ENCODE data around the gene DTNB.

DTNB gene

DNA sequence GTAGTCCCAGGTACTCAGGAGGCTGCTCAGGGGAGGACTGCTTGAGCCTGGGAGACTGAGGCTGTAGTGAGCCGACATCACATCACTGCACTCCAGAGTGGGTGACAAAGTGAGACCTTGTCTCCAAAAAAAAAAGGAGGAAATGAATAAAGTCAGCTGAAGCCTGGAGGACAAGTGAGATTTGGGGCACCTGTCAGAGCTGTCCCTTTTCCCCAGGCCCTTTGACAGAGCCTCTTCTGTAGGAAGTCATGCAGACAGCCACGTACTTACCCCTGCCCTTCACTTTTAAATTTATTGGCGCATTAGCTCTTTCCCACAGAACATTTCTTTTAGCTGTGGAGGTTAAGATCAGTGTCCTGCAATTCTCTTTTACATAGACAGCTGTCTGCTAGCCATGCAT, 180.7 kb downstream of the DTNB start:
- no peak for DNase-seq

DNA sequence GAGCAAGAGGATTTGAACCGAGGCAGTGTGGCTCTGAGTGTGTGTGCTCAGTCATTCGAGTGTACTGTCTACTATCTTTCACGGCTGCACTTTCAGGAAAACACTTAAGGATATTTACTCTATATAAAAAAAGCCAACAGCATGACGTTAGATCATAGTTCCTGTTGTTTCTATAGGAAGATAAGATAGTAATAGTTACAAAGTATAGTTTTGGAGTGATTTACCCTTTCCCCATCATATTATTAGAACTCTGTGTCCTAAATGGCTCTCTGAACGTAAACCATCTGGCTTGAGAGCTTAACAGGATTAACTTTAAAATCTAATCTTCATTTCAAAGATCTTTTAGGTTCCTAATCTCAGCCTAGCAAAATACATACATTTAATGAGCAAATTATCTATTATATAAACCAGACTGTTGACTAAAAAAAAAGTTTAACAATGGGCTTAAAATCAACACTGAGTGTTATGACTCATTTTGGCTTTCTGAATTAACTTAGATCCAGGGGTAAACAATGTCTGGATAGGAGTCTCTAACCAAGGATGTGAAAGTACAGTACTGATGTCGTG, 181.3 kb downstream of the DTNB start:
- DNase-seq = no peak

DNA sequence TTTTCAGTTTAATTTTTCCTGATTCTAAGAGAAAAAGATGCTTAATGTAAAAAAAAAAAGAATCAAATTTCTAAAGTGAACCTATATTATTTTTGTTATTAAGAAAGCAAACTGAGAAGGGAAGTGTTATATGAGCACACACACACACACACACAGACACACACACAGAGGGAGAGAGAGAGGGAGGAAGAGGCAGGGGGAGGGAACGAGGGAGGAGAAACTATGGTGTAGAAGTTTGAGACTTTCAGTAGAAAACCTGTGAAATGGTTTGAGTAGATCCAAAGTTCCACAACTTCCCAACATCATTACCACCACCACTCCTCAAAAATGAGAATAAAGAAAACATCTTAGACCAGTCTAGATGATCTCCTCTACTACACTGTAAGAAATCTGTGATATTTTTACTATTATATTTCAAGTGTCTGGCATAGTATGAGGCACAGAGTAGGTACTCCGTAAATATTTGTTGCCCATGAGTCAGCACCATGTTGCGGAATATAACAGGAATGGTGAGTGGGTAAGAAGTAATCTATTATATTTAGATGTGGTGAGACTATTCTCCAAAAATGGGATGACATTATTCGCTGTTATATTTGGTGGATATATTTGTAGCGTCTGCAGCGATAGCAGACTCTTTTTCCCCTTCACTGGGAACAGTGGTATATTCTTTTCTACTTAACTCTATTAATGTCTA, 182.2 kb downstream of the DTNB start:
- no peak for DNase-seq

DNA sequence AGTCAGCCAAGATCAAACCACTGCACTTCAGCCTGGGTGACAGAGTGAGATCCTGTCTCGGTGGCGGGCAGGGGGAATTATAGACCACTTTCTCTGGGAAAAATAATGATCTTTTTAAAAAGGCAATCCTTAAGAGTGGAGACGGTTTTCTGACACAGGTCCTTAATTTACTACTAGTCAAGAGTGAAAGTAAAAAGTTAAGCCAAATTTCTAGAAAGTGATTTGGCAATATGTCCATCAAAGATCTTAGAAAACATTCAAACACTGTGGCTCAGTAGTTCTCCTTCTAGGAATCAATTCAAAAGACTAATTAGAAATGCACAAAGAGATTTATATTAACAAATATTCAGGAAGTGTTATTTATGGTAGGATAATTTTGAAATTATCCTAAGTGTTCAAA, 183.2 kb downstream of the DTNB start:
- DNase-seq = no peak

DNA sequence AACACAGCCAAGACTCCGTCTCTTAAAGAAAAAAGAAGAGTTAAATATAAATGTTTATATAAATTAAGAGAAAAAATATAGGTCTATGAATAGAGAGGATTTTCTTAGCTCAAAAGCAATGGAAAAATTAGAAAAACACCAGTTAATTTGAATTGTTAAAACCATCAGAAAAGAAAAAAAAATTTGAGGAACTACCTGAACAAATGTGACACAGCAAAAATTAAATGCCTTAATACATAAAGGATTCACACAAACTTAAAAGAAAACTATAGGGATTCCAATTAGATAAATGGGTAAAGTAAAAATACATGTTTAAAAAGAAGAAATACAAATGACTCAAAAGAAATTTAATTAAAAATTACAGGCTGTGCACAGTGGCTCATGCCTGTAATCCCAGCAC, 183.7 kb downstream of the DTNB start:
- DNase-seq = no peak

DNA sequence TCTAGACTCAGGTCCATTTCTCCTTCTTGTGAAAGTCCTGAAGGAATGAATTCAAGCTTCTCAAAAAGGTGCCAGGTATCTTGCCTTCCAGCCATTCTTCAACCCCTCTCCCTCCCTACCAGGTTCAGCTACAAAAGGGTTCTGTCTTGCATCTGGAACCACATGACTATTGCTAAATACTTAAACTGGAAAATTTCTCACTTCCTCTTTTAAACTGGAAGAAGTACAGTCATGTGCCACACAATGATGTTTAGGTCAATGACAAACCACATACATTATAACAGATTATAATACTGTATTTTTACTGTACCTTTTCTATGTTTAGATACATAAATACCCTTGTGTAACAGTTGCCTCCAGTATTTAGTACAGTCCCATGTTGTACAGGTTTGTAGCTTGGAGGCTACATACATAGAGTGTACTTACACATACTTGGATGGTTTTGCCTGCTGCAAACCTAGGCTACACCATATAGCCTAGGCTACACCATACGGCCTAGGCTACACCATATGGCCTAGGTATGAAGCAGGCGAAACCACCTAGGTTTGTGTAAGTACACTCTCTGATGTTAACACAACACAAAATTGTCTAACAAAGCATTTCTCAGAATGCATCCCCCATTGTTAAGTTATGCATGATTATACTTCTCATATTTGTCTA, 189.6 kb downstream of the DTNB start:
- no peak for DNase-seq

DNA sequence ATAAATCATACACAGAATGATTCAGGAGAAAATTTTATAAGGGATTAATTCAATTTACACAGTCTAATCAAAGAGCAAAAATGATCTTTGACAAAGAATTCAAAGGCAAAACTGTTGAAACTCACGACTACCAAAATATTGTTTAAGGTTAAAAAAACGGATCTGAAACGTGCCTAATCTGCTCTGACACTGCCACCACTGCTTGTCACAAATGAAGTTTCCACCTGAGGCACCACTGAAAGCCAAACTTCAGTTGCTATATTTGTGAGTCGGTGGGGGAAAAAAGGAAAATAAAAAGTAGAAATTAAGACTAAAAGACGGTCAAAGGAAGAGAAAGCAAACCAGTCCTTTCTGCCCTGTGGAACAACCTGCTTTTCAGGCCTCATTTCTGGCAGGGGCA, 191.0 kb downstream of the DTNB start:
- DNase-seq = no peak

DNA sequence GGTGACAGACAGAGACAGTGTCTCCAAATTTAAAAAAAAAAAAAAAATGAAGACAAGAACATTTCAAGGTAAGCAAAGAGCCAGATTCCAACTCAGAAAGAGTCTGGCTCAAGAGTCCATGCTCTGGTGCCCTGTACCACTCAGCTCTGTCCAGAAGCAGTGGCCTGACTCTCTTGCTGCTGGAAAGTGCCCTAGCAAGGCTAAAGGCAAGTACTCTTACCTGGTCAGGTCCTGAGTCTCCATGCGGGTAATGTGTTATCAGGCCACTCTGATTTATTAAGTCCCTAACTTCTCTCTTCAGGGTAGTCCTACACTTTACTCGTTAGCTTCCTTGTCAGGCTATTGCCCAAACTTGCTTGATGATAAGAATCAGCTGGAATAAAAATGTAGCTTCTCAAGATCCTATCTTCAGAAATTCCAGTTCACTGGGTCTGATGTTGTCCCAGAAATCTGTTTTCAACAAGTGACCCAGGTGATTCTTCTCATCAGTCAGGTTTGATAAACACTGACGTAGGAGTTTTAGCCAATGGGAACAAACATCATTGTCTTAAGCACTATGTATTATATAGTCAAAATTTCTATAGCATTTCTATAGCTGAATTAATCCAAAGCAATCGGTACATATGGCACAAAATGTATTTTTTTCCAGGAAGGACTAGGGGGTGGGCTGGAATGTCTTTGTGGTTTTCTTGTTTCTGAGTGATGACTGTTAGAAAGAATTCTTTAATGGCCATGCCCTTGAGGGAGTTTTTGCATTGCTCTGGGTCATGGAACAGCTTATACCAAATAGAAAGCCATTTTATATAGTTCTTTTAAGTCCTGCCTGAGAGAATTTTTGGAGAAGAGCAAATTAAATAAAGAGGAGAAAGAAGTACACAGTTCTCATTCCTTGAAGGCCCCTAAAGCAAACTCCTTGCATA, 191.7 kb downstream of the DTNB start:
- no peak for DNase-seq

DNA sequence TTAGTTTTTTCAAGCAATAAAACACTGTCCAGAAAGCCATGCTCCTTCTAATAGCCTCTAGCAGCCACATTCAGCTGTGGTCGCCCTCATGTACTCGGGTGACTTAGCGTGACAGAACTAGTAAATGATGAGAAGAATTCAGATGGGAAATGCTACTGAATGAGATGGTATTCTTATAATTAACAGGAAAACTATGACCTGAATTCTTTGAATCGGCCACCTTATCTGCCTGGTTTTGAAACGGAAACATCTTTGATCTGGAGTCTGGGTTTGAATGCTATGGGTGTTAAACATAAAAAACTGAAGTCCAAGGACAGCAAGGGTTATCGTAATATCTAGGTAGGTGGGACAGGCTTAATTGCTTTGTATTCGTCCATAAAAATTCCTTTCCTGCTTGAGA, 192.8 kb downstream of the DTNB start:
- DNase-seq = no peak

DNA sequence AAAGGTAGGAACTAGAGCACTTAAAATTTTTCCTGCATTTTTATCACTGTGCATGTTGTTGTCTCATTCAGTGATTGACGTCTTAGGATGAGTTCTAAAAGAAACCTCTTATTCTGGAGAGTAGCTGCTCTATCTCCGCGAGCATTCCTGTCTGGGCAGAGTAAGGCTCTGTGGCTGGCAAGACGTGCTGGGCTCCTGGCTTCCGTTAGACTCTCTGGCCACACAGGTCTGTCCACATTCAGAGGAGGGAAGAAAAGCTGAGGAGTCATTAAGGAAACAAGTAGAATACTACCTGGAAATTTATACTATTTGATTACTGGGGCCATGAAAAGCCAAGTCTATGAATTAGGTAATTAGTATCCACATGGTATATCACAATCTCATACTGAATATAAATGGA, 193.6 kb downstream of the DTNB start:
- DNase-seq = no peak

DNA sequence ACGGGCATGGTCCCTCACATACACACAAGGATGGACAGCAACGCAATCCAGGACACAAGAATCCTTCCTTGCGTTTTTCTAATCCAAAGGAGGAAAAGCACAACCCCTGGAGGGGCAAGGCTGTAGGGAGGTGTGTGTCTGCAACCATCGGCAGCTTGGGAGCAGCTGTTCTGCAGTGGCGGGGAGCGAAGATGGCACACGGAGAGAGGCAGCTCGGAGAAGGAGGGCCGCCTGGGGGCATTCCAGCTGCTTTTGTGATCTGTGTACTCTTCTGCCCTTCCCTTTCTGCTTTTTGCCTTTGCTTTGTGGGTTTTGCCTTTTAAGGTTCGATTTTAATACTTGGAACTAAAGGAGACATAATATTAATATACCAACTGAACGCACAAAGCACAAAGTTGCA, 194.6 kb downstream of the DTNB start:
- no peak for DNase-seq

DNA sequence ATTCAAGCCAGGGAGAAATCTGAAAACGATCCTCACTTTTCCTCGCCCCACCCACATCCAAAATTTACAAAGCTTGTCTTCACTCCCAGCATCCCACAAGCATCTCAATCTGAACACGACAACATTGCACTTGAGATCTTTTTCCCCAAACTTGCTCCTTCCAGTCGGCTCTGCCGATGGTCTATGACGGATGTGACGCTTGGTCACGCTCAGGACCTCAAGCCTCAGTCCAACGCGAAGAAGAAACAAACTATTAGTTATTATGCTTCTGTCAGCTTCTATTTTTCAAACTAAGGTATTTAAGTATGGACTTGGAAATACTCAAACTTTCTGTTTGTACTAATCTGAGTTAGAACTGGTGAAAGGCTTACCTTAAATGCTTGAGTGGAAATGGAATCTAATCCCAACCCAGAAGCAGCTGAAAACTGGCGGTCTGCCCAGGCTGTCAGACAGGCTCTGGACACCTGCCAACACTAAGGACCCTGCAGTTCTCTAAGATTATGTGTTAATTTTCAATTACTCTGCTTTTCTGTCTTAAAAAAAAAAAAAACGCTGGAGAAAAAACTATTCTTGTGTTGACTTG, 199.5 kb downstream of the DTNB start:
- no peak for DNase-seq

DNA sequence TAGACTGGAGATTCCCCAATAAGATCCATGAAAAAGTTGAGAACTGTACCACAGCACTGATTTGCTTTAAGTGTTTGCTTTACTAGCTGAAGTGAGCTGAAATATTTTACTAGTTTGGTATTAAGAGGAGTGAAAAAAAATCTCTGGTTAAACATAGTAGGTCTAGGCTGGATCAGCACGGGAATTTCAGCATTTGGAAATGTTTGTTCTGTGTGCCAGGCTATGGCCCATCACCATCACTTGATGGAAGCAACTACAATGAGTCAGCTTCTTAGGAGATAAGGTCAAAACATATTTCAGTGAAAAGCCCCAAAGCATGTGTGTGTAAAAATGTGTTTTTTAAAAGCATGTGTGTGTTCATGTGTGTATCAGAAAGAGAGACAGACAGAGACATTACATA, 200.2 kb downstream of the DTNB start:
- DNase-seq = no peak

DNA sequence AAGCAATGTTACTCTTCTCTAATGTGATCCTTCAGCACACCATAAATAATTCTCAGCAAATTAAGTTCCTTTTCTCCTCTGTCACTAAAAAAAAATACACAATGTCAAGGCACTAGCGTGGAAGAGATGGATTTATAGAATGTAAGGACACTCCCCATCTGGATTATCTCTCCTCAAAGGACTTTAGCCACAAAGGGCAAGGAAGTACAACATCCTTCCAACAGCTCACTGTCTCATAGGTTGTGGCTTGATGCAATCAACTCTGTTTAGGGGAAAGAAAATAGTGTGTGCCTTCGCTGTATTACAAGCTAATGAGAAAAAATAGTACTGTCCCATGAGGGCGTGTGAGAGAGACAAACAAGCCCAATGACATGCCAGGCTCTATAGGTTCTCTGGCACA, 202.6 kb downstream of the DTNB start:
- DNase-seq = no peak

DNA sequence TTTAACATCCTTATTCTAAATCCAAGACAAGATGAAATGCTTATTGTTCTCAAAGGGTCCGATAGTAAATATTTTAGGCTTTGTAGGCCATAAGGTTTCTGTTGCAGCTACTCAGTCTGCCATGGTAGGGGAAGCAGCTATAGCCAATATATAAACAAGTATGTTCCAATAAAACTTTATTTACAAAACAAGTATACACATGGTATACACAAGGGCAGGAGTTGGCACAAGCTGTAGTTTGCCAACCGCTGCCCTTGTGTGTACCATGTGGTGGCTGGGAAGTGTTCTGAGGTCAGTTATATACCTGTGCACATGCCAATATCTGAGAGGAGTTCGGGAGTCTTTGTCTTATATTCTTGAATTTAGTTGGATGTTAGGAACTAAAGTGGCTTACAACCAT, 205.6 kb downstream of the DTNB start:
- DNase-seq = no peak

DNA sequence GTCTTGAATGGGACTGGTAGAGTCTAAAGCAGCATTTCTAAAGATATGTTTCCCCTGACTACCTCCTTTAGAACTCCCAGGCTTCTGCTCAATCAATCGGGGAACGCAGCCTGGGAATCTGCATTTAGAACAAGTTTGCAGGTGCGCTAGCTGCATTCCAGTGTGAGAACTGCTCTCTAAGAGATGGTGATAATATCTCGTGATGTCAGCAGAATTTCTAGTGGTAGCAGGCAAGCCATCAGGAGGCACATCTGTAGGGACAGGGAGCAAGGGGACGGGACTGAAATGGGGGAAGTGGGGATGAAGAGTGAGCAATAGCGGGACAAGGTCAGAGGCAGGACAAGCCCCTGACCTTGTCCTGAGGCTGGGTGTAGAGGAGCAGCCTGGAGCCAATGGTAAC, 211.4 kb downstream of the DTNB start:
- no peak for DNase-seq

DNA sequence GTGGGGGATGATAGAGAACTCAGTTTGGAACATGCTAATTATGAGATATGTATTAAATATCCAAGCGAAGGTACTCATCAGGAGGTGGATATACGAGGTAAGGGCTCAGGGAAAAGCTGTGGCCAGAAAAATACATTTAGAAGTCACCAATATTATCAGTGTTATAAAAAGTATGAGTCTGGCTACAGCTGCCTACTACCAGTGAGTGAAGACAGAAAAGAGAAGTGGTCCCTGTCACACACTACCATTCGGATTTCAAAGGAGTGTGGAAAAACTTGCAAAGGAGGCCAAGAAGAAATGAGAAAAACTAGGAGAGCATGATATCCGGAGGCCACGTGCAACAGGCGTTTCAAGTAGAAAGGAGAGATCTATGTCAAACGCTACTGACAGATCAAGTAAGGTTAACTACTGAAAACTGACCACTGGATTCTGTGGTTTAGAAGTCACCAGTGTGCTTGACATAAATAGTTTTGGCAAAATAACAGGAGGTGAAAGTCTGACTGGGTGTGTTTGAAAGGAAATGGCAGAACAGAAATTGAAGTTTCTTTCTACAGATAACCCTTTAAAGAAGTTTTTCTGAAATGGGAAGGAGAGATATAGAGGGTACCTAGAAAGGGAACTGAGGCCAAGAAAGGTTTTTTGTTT, 213.0 kb downstream of the DTNB start:
- DNase-seq = no peak

DNA sequence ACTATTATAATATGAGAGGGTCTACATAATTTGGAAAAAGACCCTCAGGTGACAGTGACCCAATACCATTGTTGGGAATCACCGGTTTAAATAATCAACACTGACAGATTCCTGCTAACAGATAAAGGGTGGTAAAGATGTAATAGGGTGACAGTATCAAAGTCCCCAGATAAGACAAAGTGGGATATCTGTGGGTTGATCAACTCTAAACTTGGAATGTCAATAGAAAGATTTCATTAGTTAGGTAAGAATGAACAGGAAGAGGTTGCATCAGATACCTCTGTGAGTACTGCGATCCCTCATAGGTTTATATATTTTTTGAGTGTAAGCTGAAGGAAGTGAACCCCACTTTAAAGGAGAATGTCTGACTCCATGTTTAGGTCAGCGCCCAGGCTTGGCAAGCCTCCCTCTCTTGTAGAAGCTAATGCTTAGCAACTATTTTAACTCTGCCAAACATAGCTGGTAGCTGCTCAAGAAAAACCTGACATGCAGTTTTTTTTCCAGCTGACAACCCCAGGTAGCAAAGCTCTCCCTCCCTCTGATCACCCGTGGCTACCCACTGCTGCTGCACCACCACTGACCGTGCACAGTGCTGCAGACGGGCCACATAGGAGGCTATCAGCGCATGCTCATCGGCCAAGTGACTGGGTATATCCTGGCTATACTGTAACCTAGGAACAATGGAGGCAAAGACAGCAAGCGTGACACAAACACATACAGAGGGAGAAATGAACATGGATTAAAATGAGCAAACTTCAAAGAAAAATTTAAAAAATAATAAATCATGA, 218.4 kb downstream of the DTNB start:
- no peak for DNase-seq

DNA sequence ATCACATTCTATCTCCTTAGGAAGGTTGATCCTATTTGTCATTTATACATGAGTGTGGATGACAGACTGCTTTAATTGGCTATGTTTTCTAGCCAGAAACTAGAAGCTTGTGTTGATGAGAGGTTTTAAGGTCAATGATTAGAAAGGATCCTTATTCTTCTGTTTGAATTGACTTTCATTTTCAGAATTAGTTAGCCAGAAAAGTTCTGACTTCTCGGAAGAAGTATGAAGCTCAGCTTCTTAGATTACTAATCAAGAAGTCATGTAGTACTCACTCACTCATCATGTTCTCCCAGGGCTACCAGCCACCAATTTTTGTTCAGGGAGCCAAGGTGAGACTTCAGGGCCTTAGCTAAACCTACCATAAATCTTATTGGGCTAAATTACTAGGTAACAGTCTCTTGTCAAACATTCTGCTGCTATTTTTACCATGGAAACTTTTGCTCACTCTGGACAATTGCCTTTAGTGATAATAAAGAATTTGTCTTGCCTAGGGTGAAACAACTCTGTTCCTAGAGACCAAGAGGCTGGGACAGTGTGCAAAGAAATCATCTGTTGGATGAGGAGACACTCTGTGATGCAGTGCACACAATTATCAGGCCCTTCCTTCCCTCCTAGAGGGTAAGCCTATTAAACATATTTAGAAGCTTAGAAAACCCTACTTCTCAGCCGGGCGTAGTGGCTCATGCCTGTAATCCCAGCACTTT, 220.0 kb downstream of the DTNB start:
- DNase-seq = no peak

DNA sequence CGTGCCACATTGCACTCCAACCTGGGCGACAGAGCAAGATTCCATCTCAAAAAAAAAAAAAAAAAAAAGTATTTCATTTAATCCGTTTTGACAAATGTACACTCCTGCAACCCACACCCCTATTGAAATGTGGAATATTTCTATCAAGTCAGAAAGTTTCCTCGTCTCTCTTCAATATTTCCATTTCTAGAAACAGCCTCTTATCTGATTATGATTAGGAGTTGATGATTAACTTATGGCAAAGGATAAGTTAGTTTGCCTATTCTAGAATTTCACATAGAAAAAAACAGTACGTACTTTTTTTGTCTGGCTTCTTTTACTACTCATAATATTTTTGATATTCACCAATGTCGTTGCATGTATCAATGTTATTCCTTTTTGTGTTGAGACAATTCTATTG, 224.6 kb downstream of the DTNB start:
- DNase-seq = no peak

DNA sequence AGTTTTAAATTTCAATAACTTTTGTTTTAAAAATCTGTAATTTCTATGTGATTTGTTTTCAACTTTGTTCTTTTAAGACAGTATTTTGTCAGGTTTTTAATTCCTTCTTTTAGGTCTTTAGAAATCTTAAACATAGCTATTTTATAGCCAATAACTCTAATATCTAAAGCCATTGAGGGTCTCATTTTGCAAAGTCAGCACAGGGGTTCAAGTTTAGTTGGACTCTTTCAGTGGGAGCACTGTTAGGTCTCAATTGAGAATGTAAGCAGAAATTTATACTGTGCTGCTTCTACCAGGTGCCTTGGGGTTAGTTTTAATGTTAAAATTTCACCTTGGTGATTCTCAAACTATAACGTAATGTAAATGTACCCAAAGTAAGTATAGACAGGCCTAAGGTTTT, 226.4 kb downstream of the DTNB start:
- DNase-seq = no peak
